ENCODE results near the gene ACTN4. TPM values are rescaled to one million over a fixed set of nuclear protein-coding genes. Genes with fewer than 3 reads are reported as not detected.

ACTN4 gene
- total and polyA plus RNA-seq, 2 of the 4 experiments (the other 2 are of a cell fraction): 541 to 659 TPM

DNA sequence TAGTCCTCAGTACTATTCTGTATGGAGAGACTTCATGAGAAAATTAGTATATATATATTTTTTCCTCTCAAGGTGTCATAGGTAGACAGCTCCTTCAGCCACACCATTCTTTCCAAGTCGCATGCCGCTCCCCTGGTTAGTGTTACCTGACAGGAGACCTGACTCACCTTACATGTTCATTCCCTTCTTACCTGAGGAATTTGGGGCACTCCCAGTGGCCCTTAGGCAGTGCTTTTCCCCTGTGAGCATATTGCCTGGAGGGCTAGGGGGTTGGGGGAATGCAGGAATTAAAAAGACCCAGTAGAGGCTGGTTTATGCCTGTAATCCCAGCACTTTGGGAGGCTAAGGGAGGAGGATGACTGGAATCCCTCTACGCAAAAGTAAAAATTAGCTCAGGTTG, 9.0 kb upstream of the ACTN4 start:
- Histone ChIP-seq H3K4me3 (ENCODE audit: insufficient read depth, low read depth, low read length) (no peak overlapping the region), H4K8ac (ENCODE audit: low read depth in 2 of 2, low read length in 2 of 2) (no peak overlapping the region), H2AFZ (replicated peaks; ENCODE audit: low read length, poor library complexity) (no peak overlapping the region), H2AK9ac (replicated peaks; ENCODE audit: low read depth, low read length, poor library complexity) (no peak overlapping the region), H3K4me2 (ENCODE audit: low read depth, low read length) (no peak overlapping the region), H2BK20ac (ENCODE audit: low read depth, low read length) (no peak overlapping the region), H3K36me3 (ENCODE audit: control insufficient read depth, insufficient read depth, low read length) (peaks cover 4% of the 10 kb centered on the region), H4K91ac (ENCODE audit: insufficient read depth, low read depth, low read length) (no peak overlapping the region), H2AK5ac (ENCODE audit: low read depth, low read length) (no peak overlapping the region), H3K79me1 (ENCODE audit: low read depth in 1 of 2, low read length in 2 of 2) (peaks cover 19 to 33% of the 10 kb centered on the region in 2 experiments), H3K18ac (ENCODE audit: low read depth, low read length) (no peak overlapping the region), H3K14ac (replicated peaks; ENCODE audit: low read depth, low read length) (no peak overlapping the region), H3K9ac (ENCODE audit: low read depth, low read length) (no peak overlapping the region), H3K4ac (ENCODE audit: low read depth, low read length) (no peak overlapping the region), H3K23ac (ENCODE audit: low read depth, low read length) (no peak overlapping the region), H2BK15ac (ENCODE audit: low read depth, low read length) (no peak overlapping the region), H3K4me1 (ENCODE audit: control insufficient read depth, insufficient read depth, low read length) (no peaks in the 10 kb centered on the region), H3K27me3 (ENCODE audit: control insufficient read depth, insufficient read depth, low read length) (no peaks in the 10 kb centered on the region), H2BK5ac (ENCODE audit: low read depth, low read length, poor library complexity, severe bottlenecking) (no peak overlapping the region), H3K27ac (ENCODE audit: insufficient read depth, low read length) (no peak overlapping the region), H3K9me1 (ENCODE audit: insufficient read depth, low read length) (0 out of 2 replicates have a peak, but pooled peaks cover 3% of the 10 kb centered on the region), H3K9me3 (ENCODE audit: control insufficient read depth, insufficient read depth, low read length) (no peaks in the 10 kb centered on the region), H2BK120ac (ENCODE audit: low read depth, low read length) (no peak overlapping the region), H4K20me1 (ENCODE audit: insufficient read depth, low read length) (peaks cover 2% of the 10 kb centered on the region), H4K5ac (ENCODE audit: low read depth, low read length) (no peak overlapping the region), H3K56ac (ENCODE audit: extremely low read depth, insufficient read depth, low read length) (no peak overlapping the region)
- CTCF ChIA-PET: no interaction called here
- POLR2A ChIA-PET (ENCODE audit: unreplicated experiment): no interaction called here
- TF ChIP-seq FOS (IDR thresholded peaks at IDR 0.05; ENCODE audit: low read depth, low read length) (no peak), RFX5 (IDR thresholded peaks at IDR 0.05; ENCODE audit: low read depth, low read length) (no peak), POLR2A (IDR thresholded peaks at IDR 0.05; ENCODE audit: low read depth, low read length) (no peak), SMC3 (IDR thresholded peaks at IDR 0.05; ENCODE audit: low read depth, low read length) (no peak), NFE2L2 (IDR thresholded peaks at IDR 0.05; ENCODE audit: low read depth, low read length) (no peak)
- in situ Hi-C loops (cut with MboI; ENCODE audit: low sequenced_read_pairs) (loop anchor here (25.0 kb wide), 1 partner anchor 401 kb away; no protein-coding TSS in a partner anchor), intact Hi-C loops (cut with micrococcal nuclease) (loop anchor here (10.0 kb wide), 1 partner anchor 404 kb away; no protein-coding TSS in a partner anchor), dilution Hi-C loops (cut with HindIII; ENCODE audit: low sequenced_read_pairs, unreplicated experiment) (no loop called here)
- WGBS, 2 experiments (ENCODE audit: extremely low coverage in 2 of 2, insufficient read length in 1 of 2): 100% methylated on average over 1 of the region's 3 CpGs; no CpG with 5 or more reads in 1 of the 2 experiments
- BruUV-seq (replicated peaks): no TSS peak
- ATAC-seq (ENCODE audit: low read depth) (no peak), DNase-seq (no peak)

Measured in IMR-90 (cell line).